GM21390 (cell line): ENCODE data around the gene RASA3.
"Not testable (repeated sequence)": the region's sequence is repeated elsewhere in the genome, so short reads cannot be mapped to it uniquely, and the experiment has no call there.

Experiments used
- ATAC-seq: cut with Tn5 transposase; IDR thresholded peaks from one replicate; pipeline ENCODE4 v1.9.1; 2021; ENCODE audit not compliant: unreplicated experiment

RASA3 gene

DNA sequence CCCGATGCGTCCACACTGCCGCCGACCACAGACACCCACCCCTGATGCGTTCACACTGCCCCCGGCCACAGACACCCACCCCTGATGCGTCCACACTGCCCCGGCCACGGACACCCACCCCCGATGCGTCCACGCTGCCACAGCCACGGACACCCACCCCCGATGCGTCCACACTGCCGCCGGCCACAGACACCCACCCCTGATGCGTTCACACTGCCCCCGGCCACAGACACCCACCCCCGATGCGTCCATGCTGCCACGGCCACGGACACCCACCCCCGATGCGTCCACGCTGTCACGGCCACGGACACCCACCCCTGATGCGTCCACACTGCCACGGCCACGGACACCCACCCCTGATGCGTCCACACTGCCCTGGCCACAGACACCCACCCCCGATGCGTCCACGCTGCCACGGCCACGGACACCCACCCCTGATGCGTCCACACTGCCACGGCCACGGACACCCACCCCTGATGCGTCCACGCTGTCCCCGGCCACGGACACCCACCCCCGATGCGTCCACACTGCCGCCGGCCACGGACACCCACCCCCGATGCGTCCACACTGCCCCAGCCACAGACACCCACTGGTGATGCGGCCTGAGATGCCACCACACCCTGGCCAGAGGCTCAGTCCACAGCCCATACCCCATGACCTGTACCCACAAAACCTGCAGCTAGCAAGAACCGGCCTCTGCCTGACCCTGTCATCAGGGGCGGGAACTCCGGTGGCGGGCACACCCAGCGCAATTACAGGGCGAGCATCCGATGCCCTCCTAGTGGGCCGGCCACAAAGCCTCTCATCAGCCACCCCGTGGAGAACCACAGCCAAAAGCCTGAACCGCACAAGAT lies 28.4 kb downstream of the RASA3 start:
- no peak for ATAC-seq

GRCh38 chr13:114103289-114103621 lies 29.2 kb downstream of the RASA3 start:
- not testable (repeated sequence) for ATAC-seq

- no peak for ATAC-seq
Observed at GRCh38 chr13:114102521-114103288, 29.7 kb downstream of the RASA3 start.

GRCh38 chr13:114102131-114102520 lies 30.3 kb downstream of the RASA3 start:
- no peak for ATAC-seq

- no peak for ATAC-seq
Observed at GRCh38 chr13:114101358-114102130, 30.9 kb downstream of the RASA3 start.

DNA sequence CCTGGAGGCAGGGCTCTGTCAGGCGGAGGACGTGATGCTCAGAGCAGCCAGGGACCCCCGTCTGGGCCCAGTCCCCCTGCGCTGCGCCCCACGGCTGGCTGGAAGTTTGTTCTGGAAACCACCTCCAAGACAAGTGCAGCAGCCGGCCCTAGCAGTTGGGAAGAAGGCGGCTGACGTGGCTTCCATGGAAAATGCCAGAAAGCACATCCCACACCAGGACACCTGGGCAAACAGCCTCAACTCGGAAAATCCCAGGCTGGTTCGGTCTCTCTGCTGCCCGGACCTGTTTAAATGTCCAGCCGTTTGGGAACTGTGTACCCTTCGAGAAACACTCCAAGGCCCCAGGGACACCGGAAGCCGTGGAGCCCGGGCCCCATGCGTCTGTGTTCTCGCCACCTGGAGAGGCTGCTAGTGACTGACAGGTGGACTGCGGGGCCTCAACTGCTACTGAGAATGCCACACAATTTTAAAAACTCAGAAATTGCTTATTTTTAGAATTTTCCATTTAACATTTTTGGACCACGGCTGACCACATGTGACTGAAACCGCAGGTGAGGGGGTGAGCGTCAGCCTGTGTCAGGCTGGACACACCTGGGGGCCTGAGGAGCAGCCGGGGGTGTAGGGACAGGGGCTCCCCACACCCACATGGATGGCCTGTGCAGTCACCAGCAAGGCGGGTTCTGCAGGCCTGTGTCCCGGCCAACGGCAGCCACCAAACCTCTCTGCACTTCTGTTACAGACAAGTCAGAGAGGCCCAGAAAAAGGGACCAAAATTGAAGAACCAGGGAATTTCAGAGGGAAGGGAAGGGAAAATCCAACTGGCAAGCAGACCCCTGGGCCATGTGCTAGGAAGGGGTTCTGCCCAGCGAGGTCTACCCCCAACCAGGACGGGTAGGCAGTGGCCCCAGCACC lies 31.7 kb downstream of the RASA3 start:
- no peak for ATAC-seq

DNA sequence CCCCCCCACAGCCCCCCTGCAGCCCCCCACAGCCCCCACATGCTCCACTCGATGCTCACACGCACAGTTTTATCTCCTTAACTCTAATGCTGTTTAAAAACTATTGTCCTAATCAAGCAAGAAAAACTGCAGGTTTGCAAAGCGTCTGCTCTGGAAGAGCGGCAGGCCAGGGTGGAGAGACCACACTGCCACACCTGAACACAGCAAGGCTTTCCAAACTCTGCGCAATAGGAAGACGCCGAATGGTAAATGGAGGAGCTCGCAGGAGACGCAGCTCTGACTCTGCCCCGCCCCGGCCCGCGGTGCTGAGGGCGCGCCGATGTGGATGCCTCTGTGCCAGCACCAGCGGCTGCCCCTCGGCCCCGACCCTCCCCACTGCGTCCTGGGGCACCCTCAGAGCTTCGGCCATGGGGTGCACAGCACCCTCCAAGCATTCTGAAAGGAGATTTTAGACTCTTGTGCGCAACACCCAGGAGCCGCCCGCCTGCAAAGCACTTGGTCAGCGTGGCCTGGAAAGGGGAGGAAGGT lies 32.4 kb downstream of the RASA3 start:
- ATAC-seq: no peak

DNA sequence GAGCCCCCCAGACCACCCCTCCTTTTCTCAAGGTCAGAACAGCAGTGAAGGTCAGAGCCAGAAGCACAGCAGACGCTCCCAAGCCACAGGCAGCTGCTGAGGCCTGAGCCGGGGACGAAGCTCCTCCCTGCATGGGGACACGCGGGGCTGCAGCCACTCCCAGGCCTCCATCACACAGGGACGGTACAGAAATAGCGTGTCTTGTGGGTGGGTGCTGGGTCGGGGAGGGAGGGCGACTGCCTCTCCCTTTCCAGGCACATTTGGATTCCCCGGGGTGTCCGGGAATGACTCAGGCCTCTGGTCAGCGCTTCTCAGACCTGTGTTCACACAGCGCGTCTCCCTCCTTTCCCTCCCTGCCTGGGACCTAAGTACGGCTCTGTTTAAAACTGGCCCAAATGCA lies 33.2 kb downstream of the RASA3 start:
- ATAC-seq: no peak

DNA sequence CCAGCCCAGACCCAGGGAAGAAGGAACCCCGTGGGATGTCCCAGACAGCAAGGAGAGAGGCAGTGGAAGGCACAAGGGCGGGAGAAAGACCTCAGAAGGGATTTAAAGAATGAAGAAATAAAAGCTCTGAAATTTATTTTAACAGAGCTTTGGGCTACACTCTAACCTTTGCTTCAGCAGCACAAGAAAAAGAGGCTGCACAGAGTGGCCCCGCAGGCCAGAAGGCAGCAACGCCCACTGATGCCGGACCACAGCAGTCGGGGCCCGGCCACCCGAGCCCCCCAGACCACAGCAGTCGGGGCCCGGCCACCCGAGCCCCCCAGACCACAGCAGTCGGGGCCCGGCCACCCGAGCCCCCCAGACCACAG lies 33.8 kb downstream of the RASA3 start:
- ATAC-seq: not testable (repeated sequence)

GRCh38 chr13:114097893-114098688 lies 34.3 kb downstream of the RASA3 start:
- no peak for ATAC-seq

- ATAC-seq: no peak
Observed at GRCh38 chr13:114097212-114097892, 35.1 kb downstream of the RASA3 start.

- ATAC-seq: no peak
Observed at GRCh38 chr13:114096811-114097211, 35.6 kb downstream of the RASA3 start.

GRCh38 chr13:114096031-114096485 lies 36.4 kb downstream of the RASA3 start:
- ATAC-seq: no peak

GRCh38 chr13:114095486-114095885 lies 36.9 kb downstream of the RASA3 start:
- ATAC-seq: no peak

- no peak for ATAC-seq
Observed at GRCh38 chr13:114093118-114093517, 39.3 kb downstream of the RASA3 start.

DNA sequence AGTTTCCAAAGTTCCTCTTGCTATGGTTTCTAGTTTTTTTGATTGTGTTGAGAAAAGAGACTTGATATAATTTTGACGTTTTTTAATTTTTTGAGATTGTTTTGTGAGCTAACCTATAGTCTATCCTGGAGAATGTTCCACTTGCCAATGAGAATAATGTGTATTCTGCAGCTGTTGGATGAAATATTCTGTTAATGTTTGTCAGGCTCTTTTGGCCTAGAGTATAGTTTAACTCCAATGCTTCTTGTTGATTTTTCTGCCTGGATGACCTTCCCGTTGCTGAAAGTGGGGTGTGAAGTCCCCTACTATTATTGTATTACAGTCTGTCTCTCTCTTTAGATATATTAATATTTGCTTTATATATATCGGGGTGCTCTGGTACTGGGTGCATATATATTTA lies 40.0 kb downstream of the RASA3 start:
- no peak for ATAC-seq

- ATAC-seq: no peak
Observed at GRCh38 chr13:114090476-114090875, 41.9 kb downstream of the RASA3 start.

- ATAC-seq: no peak
Observed at GRCh38 chr13:114089751-114090400, 42.5 kb downstream of the RASA3 start.
